Fibroblast of skin of back (primary cell): ENCODE results near the gene PIP5K1B.

Source experiments
- DNase-seq: peaks from one replicate; pipeline ENCODE4 v3.0.0-alpha.2; 2013

Gene PIP5K1B

GRCh38 chr9:68999393-69000105, 294.5 kb downstream of the PIP5K1B start:
- DNase-seq: peak; percentile 64

DNA sequence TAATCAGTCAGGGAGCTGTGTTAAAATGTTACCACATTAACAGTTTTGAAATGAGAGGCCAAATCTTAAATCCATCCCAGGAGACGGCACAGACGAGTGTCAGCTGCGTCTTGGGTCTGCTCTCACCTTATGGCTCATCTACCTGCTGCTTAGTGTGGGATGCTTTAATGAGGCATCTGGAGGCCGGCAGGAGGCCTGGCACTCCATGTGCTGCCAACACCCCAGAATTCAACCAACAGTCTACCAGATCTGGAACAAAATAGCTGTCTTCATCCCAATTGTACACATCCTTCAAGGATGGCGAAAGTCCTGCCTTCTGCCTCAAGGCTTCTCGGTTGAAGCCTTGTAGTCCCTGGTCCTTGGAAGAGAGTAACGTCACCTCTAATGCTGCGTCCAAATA, 296.9 kb downstream of the PIP5K1B start:
- no peak for DNase-seq

- DNase-seq: no peak
These were observed 298.0 kb downstream of the PIP5K1B start for GRCh38 chr9:69003051-69003450.

GRCh38 chr9:69004836-69005235, 299.8 kb downstream of the PIP5K1B start:
- DNase-seq: peak; percentile 60

- DNase-seq: no peak
These were observed 304.7 kb downstream of the PIP5K1B start for GRCh38 chr9:69009708-69010107.

- DNase-seq: no peak
These were observed 307.8 kb downstream of the PIP5K1B start for GRCh38 chr9:69012696-69013381.

DNA sequence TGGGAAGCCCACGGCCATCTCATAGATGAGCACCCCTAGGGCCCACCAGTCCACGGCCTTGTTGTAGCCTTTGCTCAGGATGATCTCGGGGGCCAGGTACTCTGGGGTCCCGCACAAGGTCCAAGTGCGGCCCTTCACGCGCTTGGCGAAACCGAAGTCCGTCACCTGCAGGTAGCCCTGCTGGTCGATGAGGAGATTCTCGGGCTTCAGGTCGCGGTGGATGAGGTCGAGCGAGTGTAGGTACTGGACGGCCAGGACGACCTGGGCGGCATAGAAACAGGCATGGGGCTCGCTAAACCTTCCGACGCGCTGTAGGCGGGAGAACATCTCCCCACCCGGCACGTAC, 308.3 kb downstream of the PIP5K1B start:
- DNase-seq: no peak

- DNase-seq: no peak
These were observed 309.0 kb downstream of the PIP5K1B start, which contains the start of gene PRKACG for GRCh38 chr9:69014013-69014412. Gene PRKACG, minus strand, starts transcription at chr9:69014113. Its CDS starts 21 bp downstream, at chr9:69014092.

DNA sequence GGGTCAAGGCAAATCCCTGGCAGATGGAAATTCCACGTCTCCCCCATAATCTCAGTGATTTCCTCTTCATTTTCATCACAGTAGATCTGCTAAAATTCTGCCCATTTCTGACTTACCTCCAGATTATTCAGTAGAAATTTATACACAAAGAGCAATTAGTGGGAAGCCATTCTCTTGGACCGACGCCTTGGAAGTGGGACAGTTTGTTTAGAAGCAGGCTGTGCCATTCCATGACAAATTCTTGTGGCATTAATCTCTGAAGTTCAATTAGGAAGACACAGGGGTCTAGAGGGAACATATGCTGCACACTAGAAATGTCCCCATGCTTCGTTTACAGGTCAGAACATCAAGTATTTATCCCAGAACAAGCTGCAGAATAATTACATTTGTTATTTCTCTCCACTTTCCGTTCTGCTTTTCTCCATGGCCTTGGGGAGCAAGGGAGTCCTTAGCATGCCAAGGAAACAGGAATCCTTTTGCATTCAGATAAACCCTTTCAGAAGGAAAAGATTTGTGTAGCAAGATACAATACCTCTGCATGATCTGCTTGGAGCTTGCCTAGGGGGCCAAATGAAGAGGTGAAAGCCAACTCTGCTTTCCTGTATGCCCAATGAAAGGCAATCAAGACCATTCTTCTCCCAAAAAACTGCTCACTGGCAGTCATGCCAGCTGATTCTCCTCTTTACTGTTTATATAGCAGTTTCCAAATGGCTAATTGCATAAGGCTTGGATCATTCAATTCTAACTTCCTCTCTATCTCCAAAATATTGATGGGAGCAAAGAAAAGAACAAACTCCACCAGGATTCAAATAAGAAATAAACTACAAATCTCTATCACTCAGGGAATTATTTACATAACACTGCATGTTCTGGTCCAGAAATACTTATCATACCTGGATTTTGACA, 311.4 kb downstream of the PIP5K1B start:
- no peak for DNase-seq

GRCh38 chr9:69018737-69019136, 313.7 kb downstream of the PIP5K1B start:
- DNase-seq: no peak

GRCh38 chr9:69019808-69020207, 314.8 kb downstream of the PIP5K1B start:
- no peak for DNase-seq

- DNase-seq: no peak
These were observed 315.5 kb downstream of the PIP5K1B start for GRCh38 chr9:69020301-69021145.

DNA sequence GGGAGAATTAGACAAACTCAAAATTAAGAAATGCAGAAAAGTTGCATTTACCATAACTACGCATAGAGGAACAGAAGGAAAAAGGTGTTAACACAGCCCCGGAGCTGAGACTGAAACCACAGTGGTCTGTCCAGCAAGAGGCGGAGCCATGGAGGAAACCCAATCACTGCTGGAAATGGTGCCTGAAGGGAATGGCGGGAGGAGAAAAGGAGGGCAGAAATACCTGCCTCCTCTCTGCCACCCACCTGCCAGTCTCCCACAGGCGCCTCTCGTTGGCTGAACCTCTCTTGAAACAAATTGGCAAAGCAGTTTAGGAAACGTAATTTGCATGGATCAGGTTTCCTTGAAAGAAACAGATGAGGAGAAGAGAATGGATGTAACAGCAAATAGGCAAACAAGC, 318.6 kb downstream of the PIP5K1B start:
- DNase-seq: no peak

DNA sequence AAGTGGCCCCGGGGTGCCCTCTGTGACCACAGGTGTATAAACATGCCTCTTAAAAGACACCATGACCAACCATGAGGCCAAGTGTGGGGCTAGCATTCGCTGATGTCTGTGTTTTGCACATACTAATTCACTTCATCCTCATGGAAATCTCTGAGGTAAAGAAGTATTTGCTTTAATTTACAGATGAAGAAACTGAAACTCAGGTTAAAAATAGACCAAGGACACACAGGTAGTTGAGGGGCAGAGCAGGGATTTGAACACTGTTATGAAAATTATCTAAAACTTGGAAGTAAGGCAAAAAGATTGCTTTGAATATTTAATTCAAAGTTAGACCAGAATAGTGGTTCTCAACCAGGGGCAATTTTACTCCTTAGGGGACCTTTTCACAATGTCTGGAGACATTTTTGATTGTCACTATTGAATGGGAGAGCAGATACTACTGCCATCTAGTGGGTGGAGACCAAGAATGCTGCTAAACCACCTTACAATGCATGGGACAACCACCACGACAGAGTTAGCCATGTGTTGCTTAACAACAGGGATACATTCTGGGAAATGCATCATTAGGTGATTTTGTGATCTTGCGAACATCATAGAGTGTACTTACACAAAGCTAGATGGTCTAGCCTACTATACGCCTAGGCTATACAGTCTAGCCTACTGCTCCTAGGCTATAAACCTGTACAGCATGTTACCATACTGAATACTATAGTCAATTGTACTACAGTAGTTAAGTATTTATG, 322.5 kb downstream of the PIP5K1B start:
- peak; percentile 46 for DNase-seq

- no peak for DNase-seq
These were observed 323.7 kb downstream of the PIP5K1B start for GRCh38 chr9:69028754-69029153.

GRCh38 chr9:69029535-69029934, 324.5 kb downstream of the PIP5K1B start:
- no peak for DNase-seq

GRCh38 chr9:69030851-69031645, 326.0 kb downstream of the PIP5K1B start:
- peak; percentile 33 for DNase-seq

- no peak for DNase-seq
These were observed 329.0 kb downstream of the PIP5K1B start for GRCh38 chr9:69034071-69034470.

- peak; percentile 79 for DNase-seq
These were observed 330.6 kb downstream of the PIP5K1B start, which contains the start of gene FXN for GRCh38 chr9:69035438-69036308. Gene FXN, plus strand, starts transcription at chr9:69035752. Its CDS starts 31 bp downstream, at chr9:69035783.
